Gastroesophageal sphincter (tissue), 4 donors: Measurements from ENCODE around the gene NR6A1. TPM values are rescaled to one million over a fixed set of nuclear protein-coding genes. Genes with fewer than 3 reads are reported as not detected.

Source experiments
- ATAC-seq: fragments of 150-250 bp; one replicate; pipeline ENCODE4 v1.9.1; 2016; ENCODE audit warnings: mild to moderate bottlenecking, moderate library complexity
- H3K27ac ChIP-seq, 4 donors: fragments of 200-600 bp; sonication (generic) in 3 of 4; 1 replicate in 3 of 4; 2 replicates in 1 of 4; pipeline ENCODE4 v1.5.1; 2016 to 2019
- H3K27me3 ChIP-seq: fragments of 200-600 bp; sonication (generic); one replicate; pipeline ENCODE4 v1.5.1; 2019
- H3K36me3 ChIP-seq, 2 donors: fragments of 200-600 bp; sonication (generic); one replicate each; pipeline ENCODE4 v1.5.1; 2019; ENCODE audit warnings: control low read depth in 1 of 2
- H3K4me1 ChIP-seq, 3 donors: fragments of 200-600 bp; sonication (generic); 1 replicate in 2 of 3; 2 replicates in 1 of 3; pipeline ENCODE4 v1.5.1; 2016 to 2019; ENCODE audit warnings: control low read depth in 2 of 3
- H3K4me3 ChIP-seq, 2 donors: fragments of 200-600 bp; sonication (generic); one replicate each; pipeline ENCODE4 v1.5.1; 2019; ENCODE audit warnings: mild to moderate bottlenecking in 1 of 2, moderate library complexity in 1 of 2
- H3K9me3 ChIP-seq, 3 donors: fragments of 200-600 bp; sonication (generic); one replicate each; pipeline ENCODE4 v1.5.1; 2017 to 2019; ENCODE audit warnings: control low read depth in 2 of 3
- EP300 ChIP-seq: sonication (generic); formaldehyde crosslinking; IDR thresholded peaks from one replicate; pipeline ENCODE4 v1.6.1; 2017; ENCODE audit warnings: antibody characterized with exemption, mild to moderate bottlenecking
- POLR2A ChIP-seq, 2 donors: fragments of 450-650 bp; IDR thresholded peaks; one replicate each; pipeline ENCODE4 v1.6.1; 2017; ENCODE audit warnings: antibody characterized with exemption in 2 of 2, mild to moderate bottlenecking in 2 of 2, moderate library complexity in 1 of 2
- POLR2AphosphoS5 ChIP-seq: sonication (generic); formaldehyde crosslinking; IDR thresholded peaks from one replicate; pipeline ENCODE4 v1.6.1; 2017; ENCODE audit warnings: antibody characterized with exemption
- WGBS, 2 donors: methylation state at CpG; one replicate each; pipeline ENCODE4 v1.1.5; 2018; ENCODE audit warnings: low coverage in 1 of 2; 5-methylcytosine and 5-hydroxymethylcytosine counted together
- total RNA-seq, 4 donors: library from RNA; depleted of rRNA; stranded (reverse); fragments of >200 nt; gene quantifications; one replicate each; pipeline ENCODE4 v1.1.0, GENCODE V29; 2016
- TF ChIP-seq, protein P1 (sequence below), 4 experiments: fragments of 200-600 bp in 2 of 4; fragments of 450-650 bp in 2 of 4; sonication (generic) in 1 of 4; IDR thresholded peaks; one replicate each; pipeline ENCODE4 v1.5.1; 2017 to 2019; ENCODE audit warnings: antibody characterized with exemption in 4 of 4, mild to moderate bottlenecking in 2 of 4, moderate library complexity in 2 of 4

NR6A1 gene
- total RNA-seq, 4 donors from 2014 or later, result 0.16 to 4.4 (median 0.62) TPM

DNA sequence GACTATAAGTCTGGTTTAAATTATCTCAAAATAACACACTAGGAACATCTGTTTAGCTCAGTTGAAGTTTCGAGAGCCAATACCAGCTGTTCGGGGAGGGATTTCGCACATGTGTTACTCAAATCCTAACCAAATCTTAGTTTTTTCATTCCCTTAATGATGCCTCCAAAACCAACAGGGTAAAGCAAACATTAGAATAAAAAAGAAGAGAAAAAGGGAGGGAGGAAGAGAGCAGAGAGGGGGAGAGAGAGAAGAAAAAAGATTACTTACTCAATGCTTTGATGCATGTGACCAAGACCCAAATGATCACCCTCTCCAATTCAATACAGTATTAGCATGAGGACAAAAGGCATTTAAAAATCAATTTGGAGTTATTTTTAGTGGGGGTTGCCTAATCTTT is 177.9 kb downstream of the NR6A1 start:
- 73% methylated on average over 3 of the region's 3 CpGs; no CpG with 5 or more reads in 1 of the 2 donors for WGBS, 2 donors
- Histone ChIP-seq H3K27ac (no peak overlapping the region), H3K36me3 (no peaks in the 10 kb centered on the region), H3K27me3 (no peaks in the 10 kb centered on the region), H3K4me3 (no peak overlapping the region), H3K9me3 (no peaks in the 10 kb centered on the region), H3K4me1 (peaks cover 0 to 19% (median 3%) of the 10 kb centered on the region in 3 donors)
- TF ChIP-seq EP300 (no peak), POLR2AphosphoS5 (no peak), POLR2A (IDR thresholded peaks at IDR 0.05) (no peak)
- TF ChIP-seq, protein P1, sequence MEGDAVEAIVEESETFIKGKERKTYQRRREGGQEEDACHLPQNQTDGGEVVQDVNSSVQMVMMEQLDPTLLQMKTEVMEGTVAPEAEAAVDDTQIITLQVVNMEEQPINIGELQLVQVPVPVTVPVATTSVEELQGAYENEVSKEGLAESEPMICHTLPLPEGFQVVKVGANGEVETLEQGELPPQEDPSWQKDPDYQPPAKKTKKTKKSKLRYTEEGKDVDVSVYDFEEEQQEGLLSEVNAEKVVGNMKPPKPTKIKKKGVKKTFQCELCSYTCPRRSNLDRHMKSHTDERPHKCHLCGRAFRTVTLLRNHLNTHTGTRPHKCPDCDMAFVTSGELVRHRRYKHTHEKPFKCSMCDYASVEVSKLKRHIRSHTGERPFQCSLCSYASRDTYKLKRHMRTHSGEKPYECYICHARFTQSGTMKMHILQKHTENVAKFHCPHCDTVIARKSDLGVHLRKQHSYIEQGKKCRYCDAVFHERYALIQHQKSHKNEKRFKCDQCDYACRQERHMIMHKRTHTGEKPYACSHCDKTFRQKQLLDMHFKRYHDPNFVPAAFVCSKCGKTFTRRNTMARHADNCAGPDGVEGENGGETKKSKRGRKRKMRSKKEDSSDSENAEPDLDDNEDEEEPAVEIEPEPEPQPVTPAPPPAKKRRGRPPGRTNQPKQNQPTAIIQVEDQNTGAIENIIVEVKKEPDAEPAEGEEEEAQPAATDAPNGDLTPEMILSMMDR (IDR thresholded peaks at IDR 0.05), result no peak
- no peak for ATAC-seq

DNA sequence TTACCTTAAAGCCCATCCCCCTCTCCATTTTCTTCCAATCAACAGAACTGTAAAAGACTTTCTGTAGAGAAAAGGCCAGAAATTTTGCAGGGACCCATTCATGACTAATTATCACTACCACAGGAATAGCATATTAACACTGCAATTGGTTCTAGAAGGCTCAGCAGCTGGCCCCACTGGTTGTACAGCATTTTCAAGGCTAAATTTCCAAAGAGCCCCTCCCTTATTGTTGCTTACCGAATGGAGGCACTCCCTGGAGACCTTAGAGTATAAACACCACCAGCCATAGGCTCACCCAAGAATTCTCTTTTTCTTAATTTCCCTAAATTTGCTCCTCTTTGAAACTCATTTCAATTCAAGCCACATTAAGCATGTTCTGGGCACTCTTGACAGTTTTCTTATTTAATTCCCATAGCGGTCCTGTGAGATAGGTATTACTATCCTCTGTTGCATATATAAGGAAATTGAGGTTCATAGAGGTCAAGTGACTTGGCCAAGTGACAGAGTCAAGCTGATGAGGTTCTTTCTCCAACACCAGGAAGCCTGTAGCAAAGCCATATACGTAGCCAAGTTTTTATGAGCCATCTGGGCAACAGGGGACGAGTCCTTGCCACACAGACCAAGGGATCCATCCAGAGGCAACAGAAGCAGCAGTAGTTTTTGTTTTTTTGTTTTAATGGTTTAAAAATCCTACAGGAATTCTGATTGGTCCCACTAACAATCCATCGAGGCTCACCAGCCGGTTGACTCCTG is 180.0 kb downstream of the NR6A1 start:
- no peaks in the 10 kb centered on the region for H3K27me3 ChIP-seq
- H3K36me3 ChIP-seq, result no peaks in the 10 kb centered on the region
- no peak for ATAC-seq
- H3K9me3 ChIP-seq, result no peaks in the 10 kb centered on the region
- TF ChIP-seq POLR2AphosphoS5 (no peak), POLR2A (IDR thresholded peaks at IDR 0.05) (no peak), EP300 (no peak)
- TF ChIP-seq, protein P1 (IDR thresholded peaks at IDR 0.05), result no peak
- 67 to 79% methylated on average over 6 of the region's 6 CpGs for WGBS, 2 donors
- H3K4me1 ChIP-seq, result peaks cover 0 to 19% (median 3%) of the 10 kb centered on the region in 3 donors
- no peak overlapping the region for H3K4me3 ChIP-seq
- H3K27ac ChIP-seq, result no peak overlapping the region

DNA sequence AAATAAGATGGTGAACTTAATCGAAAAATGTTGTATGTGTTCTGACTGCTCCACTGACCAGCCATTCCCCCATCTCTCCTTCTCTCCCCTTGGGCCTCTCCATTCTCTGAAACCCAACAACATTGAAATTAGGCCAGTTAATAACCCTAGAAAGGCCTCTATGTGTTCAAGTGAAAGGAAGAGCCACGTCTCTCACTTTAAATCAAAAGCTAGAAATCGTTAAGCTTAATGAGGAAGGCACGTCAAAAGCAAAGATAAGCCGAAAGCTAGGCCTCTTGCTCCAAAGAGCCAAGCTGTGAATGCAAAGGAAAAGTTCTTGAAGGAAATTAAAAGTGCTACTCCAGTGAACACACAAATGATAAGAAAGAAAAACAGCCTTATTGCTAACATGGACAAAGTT is 186.5 kb downstream of the NR6A1 start:
- no peak for ATAC-seq
- WGBS, 2 donors, result 53 to 89% methylated on average over 1 to 5 of the region's 5 CpGs
- TF ChIP-seq POLR2A (IDR thresholded peaks at IDR 0.05) (no peak), EP300 (no peak), POLR2AphosphoS5 (no peak)
- TF ChIP-seq, protein P1 (IDR thresholded peaks at IDR 0.05), result no peak
- Histone ChIP-seq H3K27me3 (no peaks in the 10 kb centered on the region), H3K9me3 (no peaks in the 10 kb centered on the region), H3K4me3 (no peak overlapping the region), H3K36me3 (no peaks in the 10 kb centered on the region), H3K27ac (no peak overlapping the region), H3K4me1 (no peaks in the 10 kb centered on the region)

DNA sequence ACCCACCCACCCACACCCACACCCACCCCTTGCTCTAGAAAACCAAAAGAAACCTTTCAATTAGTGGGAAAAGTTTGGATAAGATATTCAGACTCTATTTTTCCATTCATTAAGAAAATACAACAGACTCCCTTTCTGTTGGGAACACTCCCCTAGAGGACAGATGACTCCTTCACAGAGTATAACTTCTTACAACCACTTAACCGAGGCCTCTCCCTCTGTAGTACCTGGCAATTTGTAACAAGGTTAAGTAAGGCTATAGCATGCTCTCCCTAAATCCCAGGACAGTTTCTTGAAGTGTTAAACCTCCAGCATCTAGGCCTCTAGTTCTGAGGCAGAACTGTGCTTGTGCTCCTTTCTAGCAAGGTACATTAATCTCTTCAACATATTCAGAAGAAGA is 188.0 kb downstream of the NR6A1 start:
- Histone ChIP-seq H3K36me3 (no peaks in the 10 kb centered on the region), H3K27ac (no peak overlapping the region), H3K4me3 (no peak overlapping the region), H3K4me1 (no peaks in the 10 kb centered on the region), H3K27me3 (no peaks in the 10 kb centered on the region), H3K9me3 (no peaks in the 10 kb centered on the region)
- TF ChIP-seq POLR2AphosphoS5, result no peak
- no peak for TF ChIP-seq POLR2A (IDR thresholded peaks at IDR 0.05)
- TF ChIP-seq, protein P1 (IDR thresholded peaks at IDR 0.05), result no peak
- TF ChIP-seq EP300, result no peak
- 0 to 88% methylated on average over 1 of the region's 1 CpG for WGBS, 2 donors
- ATAC-seq, result no peak

DNA sequence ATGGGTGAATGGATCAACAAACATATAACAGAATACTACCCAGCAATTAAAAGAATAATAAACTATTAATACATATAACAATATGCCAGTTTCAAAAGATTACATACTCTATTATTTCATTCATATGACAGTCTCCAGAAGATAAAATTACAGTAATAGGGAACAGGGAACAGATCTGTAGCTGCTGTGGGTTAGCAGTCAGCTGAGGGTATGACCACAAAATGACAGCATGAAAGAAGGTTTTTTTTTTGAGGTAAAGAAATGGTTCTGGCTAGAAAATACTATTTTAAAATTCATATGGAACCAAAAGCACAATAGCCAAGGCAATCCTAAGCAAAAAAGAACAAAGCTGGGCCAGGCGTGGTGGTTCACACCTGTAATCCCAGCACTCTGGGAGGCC is 190.9 kb downstream of the NR6A1 start:
- Histone ChIP-seq H3K4me3 (no peak overlapping the region), H3K36me3 (no peaks in the 10 kb centered on the region), H3K27me3 (no peaks in the 10 kb centered on the region), H3K4me1 (no peaks in the 10 kb centered on the region), H3K9me3 (no peaks in the 10 kb centered on the region), H3K27ac (no peak overlapping the region)
- WGBS, 2 donors, result 100% methylated on average over 1 of the region's 1 CpG
- no peak for TF ChIP-seq POLR2AphosphoS5
- no peak for TF ChIP-seq POLR2A (IDR thresholded peaks at IDR 0.05)
- TF ChIP-seq, protein P1 (IDR thresholded peaks at IDR 0.05), result no peak
- TF ChIP-seq EP300, result no peak
- ATAC-seq, result no peak
